SK-N-SH (cell line): ENCODE results near the gene NKX3-2. TPM values are rescaled to one million over a fixed set of nuclear protein-coding genes. Genes with fewer than 3 reads are reported as not detected.

Source experiments
- CTCF ChIA-PET: fragments of 300-600, 350-600 bp; formaldehyde crosslinking; extraction: SDS; loops from one replicate; lab custom pipeline; 2021; lab: Yijun Ruan, JAX
- POLR2A ChIA-PET: fragments of 350-600 bp; sonication (Branson Sonifier 250); formaldehyde crosslinking; extraction: SDS; loops from one replicate; lab custom pipeline; 2020; ENCODE audit warnings: antibody characterized with exemption, inconsistent platforms; lab: Yijun Ruan, JAX
- DNase-seq: peaks from one replicate; pipeline ENCODE4 v3.0.0; 2012
- H2AFZ ChIP-seq: fragments of 200-600 bp; sonication (generic); 2 replicates; pipeline ENCODE4 v1.8.1; 2016; ENCODE audit warnings: antibody characterized with exemption, mild to moderate bottlenecking, low read depth
- H3F3A ChIP-seq: fragments of 200-600 bp; sonication (generic); replicated peaks from 2 replicates; pipeline ENCODE3; 2016; ENCODE audit warnings: antibody characterized with exemption, mild to moderate bottlenecking; ENCODE audit not compliant: insufficient read depth
- H3K27ac ChIP-seq, 2 experiments: fragments of 200-500 bp in 1 of 2; fragments of 200-600 bp in 1 of 2; sonication (Bioruptor generic) in 1 of 2; sonication (generic), shearing (Covaris generic) in 1 of 2; 2 replicates each; pipeline versions ENCODE4 v1.5.1 to v1.6.1; 2014 to 2016; ENCODE audit warnings: low read depth in 2 of 2, inconsistent platforms in 1 of 2, low read length in 1 of 2, mild to moderate bottlenecking in 1 of 2, mixed read lengths in 1 of 2
- H3K27me3 ChIP-seq: fragments of 200-600 bp; sonication (generic), shearing (Covaris generic); 2 replicates; pipeline ENCODE4 v1.6.1; 2016; ENCODE audit warnings: mixed run types; ENCODE audit not compliant: insufficient read depth
- H3K36me3 ChIP-seq, 2 experiments: fragments of 200-500 bp in 1 of 2; fragments of 200-600 bp in 1 of 2; sonication (Bioruptor generic) in 1 of 2; sonication (generic) in 1 of 2; replicated peaks in 1 of 2; 2 replicates each; pipeline versions ENCODE3 to v1.5.1; 2014 to 2016; ENCODE audit warnings: low read length in 1 of 2, mild to moderate bottlenecking in 1 of 2; ENCODE audit not compliant: insufficient read depth in 2 of 2, control insufficient read depth in 1 of 2
- H3K4me1 ChIP-seq, 2 experiments: fragments of 200-500 bp in 1 of 2; fragments of 200-600 bp in 1 of 2; sonication (Bioruptor generic) in 1 of 2; sonication (generic), shearing (Covaris generic) in 1 of 2; 2 replicates each; pipeline versions ENCODE4 v1.5.1 to v1.6.1; 2014 to 2016; ENCODE audit warnings: low read depth in 1 of 2, low read length in 1 of 2, mixed run types in 1 of 2; ENCODE audit not compliant: insufficient read depth in 2 of 2, control insufficient read depth in 1 of 2
- H3K4me2 ChIP-seq: fragments of 200-600 bp; sonication (generic), shearing (Covaris generic); 2 replicates; pipeline ENCODE4 v1.6.1; 2017; ENCODE audit warnings: mixed run types
- H3K4me3 ChIP-seq, 2 experiments: fragments of 200-500 bp in 1 of 2; fragments of 200-600 bp in 1 of 2; sonication (Bioruptor generic) in 1 of 2; sonication (generic), shearing (Covaris generic) in 1 of 2; 2 replicates each; pipeline versions ENCODE4 v1.5.1 to v1.8.1; 2014 to 2016; ENCODE audit warnings: low read depth in 2 of 2, inconsistent platforms in 1 of 2, low read length in 1 of 2, mild to moderate bottlenecking in 1 of 2, mixed read lengths in 1 of 2, moderate library complexity in 1 of 2
- H3K79me2 ChIP-seq: fragments of 200-600 bp; sonication (generic); 2 replicates; pipeline ENCODE4 v1.8.1; 2017; ENCODE audit warnings: mild to moderate bottlenecking; ENCODE audit not compliant: insufficient read depth
- H3K9ac ChIP-seq: fragments of 200-600 bp; sonication (generic); 2 replicates; pipeline ENCODE4 v1.6.1; 2017; ENCODE audit warnings: mixed run types
- H3K9me2 ChIP-seq: fragments of 200-600 bp; sonication (generic); 2 replicates; pipeline ENCODE4 v1.6.1; 2017; ENCODE audit warnings: mixed run types
- H3K9me3 ChIP-seq: fragments of 200-600 bp; sonication (generic); 2 replicates; pipeline ENCODE4 v1.6.1; 2017; ENCODE audit warnings: mixed run types, mild to moderate bottlenecking, moderate library complexity
- H4K20me1 ChIP-seq: fragments of 200-600 bp; sonication (generic); 2 replicates; pipeline ENCODE4 v1.6.1; 2017; ENCODE audit warnings: mild to moderate bottlenecking, mixed run types; ENCODE audit not compliant: insufficient read depth
- CHD2 ChIP-seq: fragments of 150-350 bp; IDR thresholded peaks from 2 replicates; pipeline ENCODE4 v1.6.1; 2018; ENCODE audit warnings: low read length; ENCODE audit not compliant: partially characterized antibody
- ELF1 ChIP-seq: IDR thresholded peaks from 2 replicates; pipeline ENCODE4 v1.4.0; 2012
- FOSL2 ChIP-seq: IDR thresholded peaks from 2 replicates; pipeline ENCODE4 v1.4.0; 2012; ENCODE audit warnings: low read depth, mild to moderate bottlenecking, moderate library complexity, borderline replicate concordance
- FOXM1 ChIP-seq: IDR thresholded peaks from 2 replicates; pipeline ENCODE4 v1.4.0; 2012; ENCODE audit warnings: low read depth, mild to moderate bottlenecking
- GABPA ChIP-seq: IDR thresholded peaks from 2 replicates; pipeline ENCODE4 v1.4.0; 2012; ENCODE audit warnings: low read depth, mild to moderate bottlenecking
- IRF3 ChIP-seq: fragments of 150-350 bp; IDR thresholded peaks from 2 replicates; pipeline ENCODE4 v1.6.1; 2016; ENCODE audit warnings: mild to moderate bottlenecking, low read depth, low read length
- JUND ChIP-seq: IDR thresholded peaks from 2 replicates; pipeline ENCODE4 v1.4.0; 2012
- MAX ChIP-seq: IDR thresholded peaks from 2 replicates; pipeline ENCODE4 v1.4.0; 2012; ENCODE audit warnings: low read depth
- NFIC ChIP-seq: IDR thresholded peaks from 2 replicates; pipeline ENCODE4 v1.4.0; 2012; ENCODE audit warnings: borderline replicate concordance
- RAD21 ChIP-seq: IDR thresholded peaks from 2 replicates; pipeline ENCODE4 v1.6.1; 2012; ENCODE audit warnings: mild to moderate bottlenecking, low read length
- RCOR1 ChIP-seq: fragments of 150-350 bp; IDR thresholded peaks from 2 replicates; pipeline ENCODE4 v1.6.1; 2017; ENCODE audit warnings: antibody characterized with exemption, low read length
- RFX5 ChIP-seq: IDR thresholded peaks from 2 replicates; pipeline ENCODE4 v1.6.1; 2012; ENCODE audit warnings: mild to moderate bottlenecking, improper control_type of control experiment, low read length
- RXRA ChIP-seq: IDR thresholded peaks from 2 replicates; pipeline ENCODE4 v1.4.0; 2012; ENCODE audit warnings: low read depth, mild to moderate bottlenecking, borderline replicate concordance
- SIN3A ChIP-seq: IDR thresholded peaks from 2 replicates; pipeline ENCODE4 v1.6.1; 2012; ENCODE audit warnings: low read depth, mild to moderate bottlenecking, low read length, moderate library complexity, borderline replicate concordance
- TAF1 ChIP-seq: IDR thresholded peaks from 2 replicates; pipeline ENCODE4 v1.6.1; 2012; ENCODE audit warnings: low read depth, mild to moderate bottlenecking, low read length, moderate library complexity, borderline replicate concordance
- TCF12 ChIP-seq: IDR thresholded peaks from 2 replicates; pipeline ENCODE4 v1.4.0; 2012
- TEAD4 ChIP-seq: IDR thresholded peaks from 2 replicates; pipeline ENCODE4 v1.4.0; 2012; ENCODE audit warnings: mild to moderate bottlenecking, borderline replicate concordance; ENCODE audit not compliant: insufficient read depth
- YY1 ChIP-seq: IDR thresholded peaks from 2 replicates; pipeline ENCODE4 v1.4.0; 2012; ENCODE audit warnings: low read depth, mild to moderate bottlenecking
- WGBS: methylation state at CpG from one replicate; pipeline ENCODE4 v1.1.6; 2017; ENCODE audit warnings: low lambda C conversion rate; 5-methylcytosine and 5-hydroxymethylcytosine counted together
- polyA plus RNA-seq, 3 experiments: library from polyadenylated mRNA; depleted of rRNA; stranded (reverse); fragments of >200 nt; gene quantifications; 2 replicates each; pipeline ENCODE4 v1.2.3, GENCODE V29; 2012
- TF ChIP-seq, protein P1 (sequence below): IDR thresholded peaks from 2 replicates; pipeline ENCODE4 v1.4.0; 2012; ENCODE audit warnings: low read depth, borderline replicate concordance
- TF ChIP-seq, protein P2 (sequence below): fragments of 150-350 bp; IDR thresholded peaks from 2 replicates; pipeline ENCODE4 v1.6.1; 2017; ENCODE audit warnings: antibody characterized with exemption, low read length, low read depth, borderline replicate concordance

NKX3-2 gene
- polyA plus RNA-seq, 1 of the 3 experiments (the other 2 are of a cell fraction), result 0.15 TPM

DNA sequence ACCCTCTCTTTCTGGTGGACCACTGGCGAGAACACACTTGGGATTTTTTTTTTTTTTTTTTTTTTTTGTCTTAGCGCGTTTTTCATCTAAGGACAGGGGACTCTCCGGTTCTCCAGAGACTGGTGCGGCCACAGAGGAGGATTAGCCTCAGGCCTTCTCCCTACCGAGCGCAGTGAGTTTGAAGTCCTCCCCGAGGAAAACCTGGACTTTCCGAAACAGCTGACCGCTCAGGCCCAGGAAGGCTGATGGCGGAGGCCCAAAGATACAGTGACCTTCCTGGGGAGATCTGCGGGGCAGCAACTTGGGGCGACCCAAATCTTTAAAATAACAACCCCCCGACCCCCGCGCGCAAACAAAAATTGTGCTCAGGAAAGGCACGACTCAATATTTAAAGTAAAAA is 9.2 kb downstream of the NKX3-2 start:
- Histone ChIP-seq H3K79me2 (no peaks in the 10 kb centered on the region), H2AFZ (no peak overlapping the region), H3K9ac (no peak overlapping the region), H3K4me3 (no peak overlapping the region), H3F3A (peaks cover 3% of the 10 kb centered on the region), H4K20me1 (no peaks in the 10 kb centered on the region), H3K9me3 (no peaks in the 10 kb centered on the region), H3K27ac (no peak overlapping the region), H3K9me2 (no peaks in the 10 kb centered on the region), H3K4me1 (no peaks in the 10 kb centered on the region), H3K4me2 (no peak overlapping the region), H3K36me3 (no peaks in the 10 kb centered on the region), H3K27me3 (peaks cover 92% of the 10 kb centered on the region)
- CTCF ChIA-PET, result interaction anchor here (0.7 to 1.3 kb wide), 2 partner anchors 20 to 356 kb away, joined by 3 read pairs; no protein-coding TSS in a partner anchor
- POLR2A ChIA-PET, result no interaction called here
- 12% methylated on average over 18 of the region's 18 CpGs for WGBS
- TF ChIP-seq RFX5, result no peak
- TF ChIP-seq SIN3A, result no peak
- peak; percentile 15 for DNase-seq

DNA sequence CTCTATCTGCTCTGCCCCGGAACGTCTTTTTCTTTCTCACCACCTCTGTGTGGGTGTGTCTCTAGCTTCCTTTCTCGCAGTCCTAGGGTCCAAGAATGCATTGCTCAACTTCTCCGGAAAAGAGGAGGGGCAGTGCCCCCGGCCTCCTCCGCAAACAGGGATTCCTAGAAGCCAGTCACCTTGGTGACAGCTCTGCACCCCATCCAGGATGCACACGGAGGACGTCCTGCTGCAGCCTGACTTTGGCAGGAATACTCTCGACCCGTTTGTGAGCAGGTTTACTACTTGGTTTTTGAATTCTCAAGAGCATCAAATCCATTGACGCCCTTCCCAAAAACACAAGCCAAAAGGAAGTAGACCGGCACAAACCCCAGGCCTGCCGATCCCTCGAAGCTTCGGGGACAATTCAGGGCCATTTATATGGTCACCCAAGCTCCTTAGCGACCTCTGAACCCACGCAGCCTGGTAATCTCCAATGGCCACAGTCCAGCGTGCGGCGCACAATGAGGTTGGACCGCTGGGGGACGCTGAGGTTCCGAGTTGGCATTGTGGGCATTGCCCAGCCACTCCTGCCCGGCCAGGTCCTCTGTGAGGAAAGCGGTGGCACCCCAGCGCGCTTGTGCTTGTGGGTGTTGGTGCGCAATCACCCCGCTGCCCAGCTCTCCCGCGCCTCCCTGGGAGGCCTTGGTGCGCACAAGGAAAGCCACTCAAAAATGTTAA is 9.8 kb downstream of the NKX3-2 start:
- H3K9me2 ChIP-seq, result no peaks in the 10 kb centered on the region
- no peaks in the 10 kb centered on the region for H3K4me1 ChIP-seq
- ChIA-PET CTCF (interaction anchor here (1.3 to 2.1 kb wide), 2 partner anchors 19 to 682 kb away, joined by 3 to 9 read pairs; no protein-coding TSS in a partner anchor), POLR2A (no interaction called here)
- H3K79me2 ChIP-seq, result no peaks in the 10 kb centered on the region
- peak; percentile 20 for DNase-seq
- H3K27ac ChIP-seq, result no peak overlapping the region
- TF ChIP-seq RCOR1 (no peak), YY1 (no peak), ELF1 (no peak), FOXM1 (no peak), SIN3A (no peak), MAX (no peak), TAF1 (no peak), TEAD4 (no peak), GABPA (no peak), RXRA (no peak), NFIC (no peak), CHD2 (no peak), RAD21 (no peak), JUND (no peak), FOSL2 (no peak), TCF12 (no peak), IRF3 (no peak)
- TF ChIP-seq, protein P1, sequence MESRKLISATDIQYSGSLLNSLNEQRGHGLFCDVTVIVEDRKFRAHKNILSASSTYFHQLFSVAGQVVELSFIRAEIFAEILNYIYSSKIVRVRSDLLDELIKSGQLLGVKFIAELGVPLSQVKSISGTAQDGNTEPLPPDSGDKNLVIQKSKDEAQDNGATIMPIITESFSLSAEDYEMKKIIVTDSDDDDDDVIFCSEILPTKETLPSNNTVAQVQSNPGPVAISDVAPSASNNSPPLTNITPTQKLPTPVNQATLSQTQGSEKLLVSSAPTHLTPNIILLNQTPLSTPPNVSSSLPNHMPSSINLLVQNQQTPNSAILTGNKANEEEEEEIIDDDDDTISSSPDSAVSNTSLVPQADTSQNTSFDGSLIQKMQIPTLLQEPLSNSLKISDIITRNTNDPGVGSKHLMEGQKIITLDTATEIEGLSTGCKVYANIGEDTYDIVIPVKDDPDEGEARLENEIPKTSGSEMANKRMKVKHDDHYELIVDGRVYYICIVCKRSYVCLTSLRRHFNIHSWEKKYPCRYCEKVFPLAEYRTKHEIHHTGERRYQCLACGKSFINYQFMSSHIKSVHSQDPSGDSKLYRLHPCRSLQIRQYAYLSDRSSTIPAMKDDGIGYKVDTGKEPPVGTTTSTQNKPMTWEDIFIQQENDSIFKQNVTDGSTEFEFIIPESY, result no peak
- TF ChIP-seq, protein P2, sequence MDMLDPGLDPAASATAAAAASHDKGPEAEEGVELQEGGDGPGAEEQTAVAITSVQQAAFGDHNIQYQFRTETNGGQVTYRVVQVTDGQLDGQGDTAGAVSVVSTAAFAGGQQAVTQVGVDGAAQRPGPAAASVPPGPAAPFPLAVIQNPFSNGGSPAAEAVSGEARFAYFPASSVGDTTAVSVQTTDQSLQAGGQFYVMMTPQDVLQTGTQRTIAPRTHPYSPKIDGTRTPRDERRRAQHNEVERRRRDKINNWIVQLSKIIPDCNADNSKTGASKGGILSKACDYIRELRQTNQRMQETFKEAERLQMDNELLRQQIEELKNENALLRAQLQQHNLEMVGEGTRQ, result no peak
- 7% methylated on average over 21 of the region's 32 CpGs for WGBS
- no peak overlapping the region for H3K9ac ChIP-seq
- H3K4me2 ChIP-seq, result no peak overlapping the region
- no peaks in the 10 kb centered on the region for H3K9me3 ChIP-seq
- H3K36me3 ChIP-seq, result no peaks in the 10 kb centered on the region
- H3K4me3 ChIP-seq, result no peak overlapping the region
- H4K20me1 ChIP-seq, result no peaks in the 10 kb centered on the region
- peaks cover 92% of the 10 kb centered on the region for H3K27me3 ChIP-seq
- H2AFZ ChIP-seq, result no peak overlapping the region
- H3F3A ChIP-seq, result peaks cover 3% of the 10 kb centered on the region
